NT2/D1 (cell line): ENCODE measurements around the gene RRN3.
"Not testable (repeated sequence)": the region's sequence is repeated elsewhere in the genome, so short reads cannot be mapped to it uniquely, and the experiment has no call there.

Source experiments
- DNase-seq: peaks from one replicate; pipeline ENCODE4 v3.0.0-alpha.2; 2011; ENCODE audit warnings: low read depth, low spot score
- H3K27me3 ChIP-seq: 2 replicates; pipeline ENCODE4 v1.6.0; 2011; ENCODE audit warnings: mild to moderate bottlenecking; ENCODE audit not compliant: insufficient read length, insufficient read depth
- H3K36me3 ChIP-seq: 2 replicates; pipeline ENCODE4 v1.6.1; 2011; ENCODE audit warnings: mild to moderate bottlenecking, low read length, mixed read lengths; ENCODE audit not compliant: insufficient read depth, insufficient read length
- H3K4me1 ChIP-seq: 2 replicates; pipeline ENCODE4 v1.5.1; 2011; ENCODE audit not compliant: insufficient read depth, insufficient read length
- H3K4me3 ChIP-seq: 2 replicates; pipeline ENCODE4 v1.5.1; 2011; ENCODE audit warnings: low read depth; ENCODE audit not compliant: insufficient read length
- H3K9ac ChIP-seq: 2 replicates; pipeline ENCODE4 v1.6.0; 2011; ENCODE audit warnings: low read depth; ENCODE audit not compliant: insufficient read length
- H3K9me3 ChIP-seq: 2 replicates; pipeline ENCODE4 v1.5.1; 2011; ENCODE audit warnings: mild to moderate bottlenecking, low read length; ENCODE audit not compliant: insufficient read depth
- SUZ12 ChIP-seq: IDR thresholded peaks from 2 replicates; pipeline ENCODE4 v1.6.1; 2011; ENCODE audit not compliant: insufficient read length, insufficient read depth; ENCODE audit errors: extremely low read depth
- YY1 ChIP-seq: IDR thresholded peaks from 2 replicates; pipeline ENCODE4 v1.6.1; 2011; ENCODE audit not compliant: insufficient read length, insufficient read depth
- ZNF274 ChIP-seq: IDR thresholded peaks from 2 replicates; pipeline ENCODE4 v1.6.1; 2011; ENCODE audit warnings: mild to moderate bottlenecking, low read depth, low read length

RRN3 gene

GRCh38 chr16:15080883-15081282, 13.2 kb downstream of the RRN3 start:
- DNase-seq, H3K27me3 ChIP-seq, H3K4me3 ChIP-seq, H3K9ac ChIP-seq, H3K4me1 ChIP-seq, H3K9me3 ChIP-seq: not testable (repeated sequence)
- peaks cover 38% of the 10 kb centered on the region for H3K36me3 ChIP-seq

GRCh38 chr16:15076161-15076560, 17.9 kb downstream of the RRN3 start:
- not testable (repeated sequence) for H3K9me3 ChIP-seq, H3K4me1 ChIP-seq, H3K9ac ChIP-seq, H3K4me3 ChIP-seq, H3K27me3 ChIP-seq, DNase-seq
- peaks cover 58% of the 10 kb centered on the region for H3K36me3 ChIP-seq

DNA sequence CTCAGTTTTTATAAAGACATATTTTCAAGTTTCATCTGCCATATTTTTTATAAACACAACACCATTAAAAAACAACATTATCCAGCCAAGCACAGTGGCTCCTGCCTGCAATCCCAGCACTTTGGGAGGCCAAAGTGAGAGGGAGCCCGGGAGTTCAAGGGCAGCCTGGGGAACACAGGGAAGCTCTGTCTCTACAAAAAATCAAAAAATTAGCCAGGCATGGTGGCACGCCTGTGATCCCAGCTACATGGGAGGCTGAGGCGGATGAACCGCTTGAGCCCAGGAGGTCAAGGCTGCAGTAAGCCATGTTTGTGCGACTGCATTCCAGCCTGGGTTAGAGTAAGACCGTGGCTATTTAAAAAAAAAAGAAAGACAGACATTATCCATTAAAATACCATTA, 21.0 kb downstream of the RRN3 start:
- H3K36me3 ChIP-seq = peaks cover 71% of the 10 kb centered on the region
- TF ChIP-seq SUZ12 = no peak
- no peak for TF ChIP-seq ZNF274
- no peak for TF ChIP-seq YY1
- H3K4me1 ChIP-seq = no peaks in the 10 kb centered on the region
- no peaks in the 10 kb centered on the region for H3K27me3 ChIP-seq
- no peaks in the 10 kb centered on the region for H3K9me3 ChIP-seq
- no peak for DNase-seq
- no peak overlapping the region for H3K9ac ChIP-seq
- H3K4me3 ChIP-seq = no peak overlapping the region

GRCh38 chr16:15071916-15072769, 21.9 kb downstream of the RRN3 start:
- H3K9ac ChIP-seq, DNase-seq, H3K4me3 ChIP-seq, H3K9me3 ChIP-seq, H3K4me1 ChIP-seq, H3K27me3 ChIP-seq: not testable (repeated sequence)
- peaks cover 71% of the 10 kb centered on the region for H3K36me3 ChIP-seq

GRCh38 chr16:15071013-15071412, 23.1 kb downstream of the RRN3 start:
- not testable (repeated sequence) for H3K9ac ChIP-seq, H3K9me3 ChIP-seq, H3K4me1 ChIP-seq, DNase-seq, H3K4me3 ChIP-seq, H3K27me3 ChIP-seq
- H3K36me3 ChIP-seq = peaks cover 67% of the 10 kb centered on the region

DNA sequence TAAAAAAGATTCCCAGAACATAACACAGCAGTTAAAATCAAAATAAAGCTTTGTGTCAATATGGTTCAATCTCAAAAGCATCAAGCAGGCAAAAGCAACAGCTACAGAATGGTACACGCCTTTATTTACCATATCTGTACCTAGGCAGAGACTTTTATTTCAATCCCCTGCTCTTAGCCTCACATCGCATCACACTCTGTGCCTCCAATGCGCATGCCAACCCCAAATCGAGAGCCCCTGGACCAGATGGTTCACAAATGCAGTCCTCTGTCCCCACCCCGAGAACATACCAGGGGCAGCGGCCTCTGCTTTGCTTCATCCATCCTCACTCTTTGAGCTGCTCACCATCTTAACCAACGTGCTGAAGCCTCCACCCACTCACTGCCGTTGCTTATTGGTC, 27.4 kb downstream of the RRN3 start:
- H3K4me3 ChIP-seq, H3K27me3 ChIP-seq, DNase-seq, H3K9ac ChIP-seq, H3K9me3 ChIP-seq, H3K4me1 ChIP-seq: not testable (repeated sequence)
- H3K36me3 ChIP-seq = peaks cover 56% of the 10 kb centered on the region

DNA sequence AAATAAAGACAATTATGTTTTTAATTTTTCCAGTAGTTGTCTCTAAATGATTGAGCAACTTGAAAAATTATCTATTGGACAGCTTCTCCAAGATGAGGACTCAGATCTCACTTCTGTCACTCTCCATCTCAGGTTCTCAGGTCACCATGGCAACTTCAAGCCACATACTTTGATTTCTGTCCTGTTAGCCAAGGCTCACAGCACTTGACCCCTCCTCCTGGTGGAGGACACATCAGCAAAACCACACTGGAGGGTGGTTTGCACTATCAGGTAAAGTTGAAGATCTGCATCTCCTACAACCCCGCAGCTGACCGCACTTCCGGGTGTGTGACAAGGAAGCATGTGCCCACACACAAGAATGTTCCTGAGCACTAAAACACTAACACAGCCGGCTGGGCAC, 28.1 kb downstream of the RRN3 start:
- H3K4me1 ChIP-seq, H3K4me3 ChIP-seq, H3K9ac ChIP-seq, H3K9me3 ChIP-seq, DNase-seq, H3K27me3 ChIP-seq: not testable (repeated sequence)
- peaks cover 59% of the 10 kb centered on the region for H3K36me3 ChIP-seq

- H3K9me3 ChIP-seq, DNase-seq, H3K27me3 ChIP-seq, H3K4me1 ChIP-seq, H3K9ac ChIP-seq, H3K4me3 ChIP-seq: not testable (repeated sequence)
- peaks cover 61% of the 10 kb centered on the region for H3K36me3 ChIP-seq
These were observed 31.8 kb downstream of the RRN3 start for GRCh38 chr16:15062085-15062810.
